Measurements from ENCODE around the gene JMJD8. TPM values are rescaled to one million over a fixed set of nuclear protein-coding genes. Genes with fewer than 3 reads are reported as not detected.

Gene JMJD8
- total and polyA plus RNA-seq, 9 of the 15 experiments (the other 6 are each of a cell fraction or from before 2014, with no cell fraction given), result 1.2 to 50.6 (median 29.3) TPM

DNA sequence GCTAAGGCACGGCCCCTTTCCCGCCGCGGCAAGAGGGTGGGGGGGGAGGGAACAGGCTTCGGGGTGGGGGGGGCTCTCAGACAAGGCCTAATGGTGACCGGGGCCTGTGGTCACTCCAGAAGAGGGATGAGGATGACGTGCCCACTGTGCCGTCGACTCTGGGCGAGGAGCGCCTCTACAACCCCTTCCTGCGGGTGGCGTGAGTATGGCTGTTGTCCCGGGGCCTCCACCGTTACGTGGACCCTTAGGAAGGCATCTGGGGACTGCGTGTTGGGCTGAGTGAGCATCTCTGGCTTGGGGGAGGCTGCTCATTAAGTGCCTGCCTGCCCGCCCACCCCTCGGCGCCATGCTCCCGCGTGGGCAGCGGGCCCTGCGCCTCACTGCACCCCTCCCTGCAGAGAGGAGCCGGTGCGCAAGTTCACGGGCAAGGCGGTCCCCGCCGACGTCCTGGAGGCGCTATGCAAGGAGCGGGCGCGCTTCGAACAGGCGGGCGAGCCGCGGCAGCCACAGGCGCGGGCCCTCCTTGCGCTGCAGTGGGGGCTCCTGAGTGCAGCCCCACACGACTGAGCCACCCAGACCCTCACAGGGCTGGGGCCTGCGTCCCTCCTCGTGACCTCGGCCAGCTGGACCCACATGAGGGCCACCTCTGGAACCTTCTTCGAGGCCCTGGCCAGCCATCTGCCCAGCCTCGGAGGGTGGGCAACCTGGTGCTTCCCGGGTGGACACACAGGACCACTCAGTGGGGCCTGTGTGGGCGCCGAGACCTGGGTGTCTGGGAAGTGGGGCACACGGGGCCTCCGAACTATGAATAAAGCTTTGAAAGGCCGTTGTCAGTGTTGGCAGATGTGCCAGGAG is 45.0 kb upstream of the JMJD8 start:
- Histone ChIP-seq H3K4me2 (ENCODE audit: insufficient read depth, low read length) (peak overlapping the region; percentile 97), H3K4me1 (replicated peaks in 1 of 2; ENCODE audit: control insufficient read depth in 2 of 2, insufficient read depth in 2 of 2, low read length in 2 of 2) (peaks cover 10 to 93% of the 10 kb centered on the region in 2 experiments; a peak in 4 of 5 replicates), H3K36me3 (ENCODE audit: control insufficient read depth, insufficient read depth, low read length) (peaks cover 46% of the 10 kb centered on the region; the same call in 2 of the 3 replicates), H3K4me3 (peak overlapping the region; percentile 80), H3K9me3 (replicated peaks; ENCODE audit: control insufficient read depth, insufficient read depth, low read depth, low read length) (no peaks in the 10 kb centered on the region), H4K20me1 (replicated peaks; ENCODE audit: control insufficient read depth, insufficient read depth, low read length) (no peaks in the 10 kb centered on the region; the same call in 1 of the 2 replicates), H3K9me1 (ENCODE audit: control insufficient read depth, insufficient read depth, low read length) (no peaks in the 10 kb centered on the region), H2AFZ (ENCODE audit: low read depth, low read length) (no peak overlapping the region), H3K27ac (ENCODE audit: extremely low read depth, low read depth, low read length) (peak overlapping the region; percentile 82), H3K9ac (ENCODE audit: insufficient read depth in 1 of 2, low read depth in 2 of 2, low read length in 2 of 2) (peak overlapping the region; percentile 65 to 96), H3K79me2 (ENCODE audit: control insufficient read depth, insufficient read depth, low read length) (peaks cover 25% of the 10 kb centered on the region), H3K27me3 (ENCODE audit: control insufficient read depth in 2 of 2, insufficient read depth in 2 of 2, low read length in 2 of 2) (no peaks in the 10 kb centered on the region)
- 32% methylated on average over 42 of the region's 55 CpGs for WGBS (ENCODE audit: insufficient coverage, low coverage, missing lambda C conversion rate)
- POLR2A ChIA-PET, result interaction anchor here (0.5 to 2.0 kb wide), 6 partner anchors 9 to 81 kb away, joined by 3 to 16 read pairs (median 8); partner anchors contain the start of genes ANTKMT, CIAO3 and MSLN
- intact Hi-C loops (cut with micrococcal nuclease) (loop anchor here (2.0 kb wide), 1 partner anchor 14 kb away; the partner anchor contains the start of gene METRN), in situ Hi-C loops (cut with MboI) (no loop called here)
- CTCF ChIA-PET (ENCODE audit: low intra/inter-chr PET ratio), result no interaction called here
- BruUV-seq (replicated peaks), result TSS peak; percentile 54
- DNase-seq (ENCODE audit: extremely low read depth in 1 of 4, low spot score in 3 of 4) (peak in 3 of 4 experiments; percentile 42 to 52 (median 48)), ATAC-seq (no peak), FAIRE-seq (no peak)
- TF ChIP-seq RBFOX2 (IDR thresholded peaks at IDR 0.05; ENCODE audit: low read depth, low read length) (peak; percentile 72), PTBP1 (IDR thresholded peaks at IDR 0.05; ENCODE audit: low read depth, low read length) (0 out of 2 replicates have a peak, but pooled peaks have one; percentile 50), FUS (optimal IDR thresholded peaks at IDR 0.05; ENCODE audit: low read depth, low read length) (peak; percentile 23), SAFB (IDR thresholded peaks at IDR 0.05; ENCODE audit: borderline replicate concordance, low read depth, low read length) (peak; percentile 67; the same call in 1 of the 2 replicates), POLR2G (IDR thresholded peaks at IDR 0.05; ENCODE audit: low read depth, low read length) (peak; percentile 78), RBM14 (IDR thresholded peaks at IDR 0.05; ENCODE audit: borderline replicate concordance, insufficient read depth, low read depth, low read length) (0 out of 2 replicates have a peak, but pooled peaks have one; percentile 31), ZNF133 (CRISPR knock-in tag; IDR thresholded peaks at IDR 0.05) (no peak), L3MBTL2 (IDR thresholded peaks at IDR 0.05) (no peak), KLF16 (IDR thresholded peaks at IDR 0.05) (no peak), PCBP1 (IDR thresholded peaks at IDR 0.05; ENCODE audit: low read depth, low read length, poor library complexity, severe bottlenecking) (peak; percentile 30), HNRNPL (IDR thresholded peaks at IDR 0.05; ENCODE audit: low read depth, low read length) (peak; percentile 86; the same call in 1 of the 2 replicates), KDM5B (IDR thresholded peaks at IDR 0.05; ENCODE audit: insufficient replicate concordance, low read depth, low read length) (peak; percentile 14), POLR2A (conservative IDR thresholded peaks at IDR 0.05) (peak; percentile 47; the same call in 1 of the 2 replicates)
- TF ChIP-seq, protein P1, sequence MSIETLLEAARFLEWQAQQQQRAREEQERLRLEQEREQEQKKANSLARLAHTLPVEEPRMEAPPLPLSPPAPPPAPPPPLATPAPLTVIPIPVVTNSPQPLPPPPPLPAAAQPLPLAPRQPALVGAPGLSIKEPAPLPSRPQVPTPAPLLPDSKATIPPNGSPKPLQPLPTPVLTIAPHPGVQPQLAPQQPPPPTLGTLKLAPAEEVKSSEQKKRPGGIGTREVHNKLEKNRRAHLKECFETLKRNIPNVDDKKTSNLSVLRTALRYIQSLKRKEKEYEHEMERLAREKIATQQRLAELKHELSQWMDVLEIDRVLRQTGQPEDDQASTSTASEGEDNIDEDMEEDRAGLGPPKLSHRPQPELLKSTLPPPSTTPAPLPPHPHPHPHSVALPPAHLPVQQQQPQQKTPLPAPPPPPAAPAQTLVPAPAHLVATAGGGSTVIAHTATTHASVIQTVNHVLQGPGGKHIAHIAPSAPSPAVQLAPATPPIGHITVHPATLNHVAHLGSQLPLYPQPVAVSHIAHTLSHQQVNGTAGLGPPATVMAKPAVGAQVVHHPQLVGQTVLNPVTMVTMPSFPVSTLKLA (conservative IDR thresholded peaks at IDR 0.05), result no peak
- TF ChIP-seq, protein P2, sequence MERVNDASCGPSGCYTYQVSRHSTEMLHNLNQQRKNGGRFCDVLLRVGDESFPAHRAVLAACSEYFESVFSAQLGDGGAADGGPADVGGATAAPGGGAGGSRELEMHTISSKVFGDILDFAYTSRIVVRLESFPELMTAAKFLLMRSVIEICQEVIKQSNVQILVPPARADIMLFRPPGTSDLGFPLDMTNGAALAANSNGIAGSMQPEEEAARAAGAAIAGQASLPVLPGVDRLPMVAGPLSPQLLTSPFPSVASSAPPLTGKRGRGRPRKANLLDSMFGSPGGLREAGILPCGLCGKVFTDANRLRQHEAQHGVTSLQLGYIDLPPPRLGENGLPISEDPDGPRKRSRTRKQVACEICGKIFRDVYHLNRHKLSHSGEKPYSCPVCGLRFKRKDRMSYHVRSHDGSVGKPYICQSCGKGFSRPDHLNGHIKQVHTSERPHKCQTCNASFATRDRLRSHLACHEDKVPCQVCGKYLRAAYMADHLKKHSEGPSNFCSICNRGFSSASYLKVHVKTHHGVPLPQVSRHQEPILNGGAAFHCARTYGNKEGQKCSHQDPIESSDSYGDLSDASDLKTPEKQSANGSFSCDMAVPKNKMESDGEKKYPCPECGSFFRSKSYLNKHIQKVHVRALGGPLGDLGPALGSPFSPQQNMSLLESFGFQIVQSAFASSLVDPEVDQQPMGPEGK (CRISPR knock-in tag; IDR thresholded peaks at IDR 0.05; ENCODE audit: borderline replicate concordance), result no peak
- TF ChIP-seq, protein P3, sequence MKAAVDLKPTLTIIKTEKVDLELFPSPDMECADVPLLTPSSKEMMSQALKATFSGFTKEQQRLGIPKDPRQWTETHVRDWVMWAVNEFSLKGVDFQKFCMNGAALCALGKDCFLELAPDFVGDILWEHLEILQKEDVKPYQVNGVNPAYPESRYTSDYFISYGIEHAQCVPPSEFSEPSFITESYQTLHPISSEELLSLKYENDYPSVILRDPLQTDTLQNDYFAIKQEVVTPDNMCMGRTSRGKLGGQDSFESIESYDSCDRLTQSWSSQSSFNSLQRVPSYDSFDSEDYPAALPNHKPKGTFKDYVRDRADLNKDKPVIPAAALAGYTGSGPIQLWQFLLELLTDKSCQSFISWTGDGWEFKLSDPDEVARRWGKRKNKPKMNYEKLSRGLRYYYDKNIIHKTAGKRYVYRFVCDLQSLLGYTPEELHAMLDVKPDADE (conservative IDR thresholded peaks at IDR 0.05; ENCODE audit: control insufficient read depth, low read depth, low read length), result peak; percentile 14; the same call in 1 of the 2 replicates

Data from K562 (cell line).